Activated naive CD4-positive, alpha-beta T cell treated with anti-CD3 and anti-CD28 coated beads, Interleukin-2, amount 50 U/mL, for 24 hours (primary cell): ENCODE data around the gene ZNF586.
"Not testable (repeated sequence)": the region's sequence is repeated elsewhere in the genome, so short reads cannot be mapped to it uniquely, and the experiment has no call there.

ENCODE experiments used
- H3K27ac Mint-ChIP-seq: one replicate; pipeline ENCODE4 v1.8.0; 2021; ENCODE audit warnings: mild to moderate bottlenecking, mixed read lengths
- H3K27me3 Mint-ChIP-seq: one replicate; pipeline ENCODE4 v1.8.0; 2021; ENCODE audit warnings: mixed read lengths
- H3K36me3 Mint-ChIP-seq: one replicate; pipeline ENCODE4 v1.8.0; 2021; ENCODE audit warnings: mixed read lengths
- H3K4me1 Mint-ChIP-seq: one replicate; pipeline ENCODE4 v1.8.0; 2021; ENCODE audit warnings: mixed read lengths
- H3K4me3 Mint-ChIP-seq: one replicate; pipeline ENCODE4 v1.8.0; 2021; ENCODE audit warnings: mild to moderate bottlenecking, mixed read lengths
- H3K9me3 Mint-ChIP-seq: one replicate; pipeline ENCODE4 v1.8.0; 2021; ENCODE audit warnings: mixed read lengths

The ZNF586 gene

GRCh38 chr19:57813919-57814504 is 44.5 kb downstream of the ZNF586 start:
- peaks cover 57% of the 10 kb centered on the region for H3K4me1 Mint-ChIP-seq
- H3K9me3 Mint-ChIP-seq, result no peaks in the 10 kb centered on the region
- peaks cover 12% of the 10 kb centered on the region for H3K36me3 Mint-ChIP-seq
- H3K4me3 Mint-ChIP-seq, result peak overlapping the region; percentile 96
- H3K27ac Mint-ChIP-seq, result peak overlapping the region; percentile 98
- no peaks in the 10 kb centered on the region for H3K27me3 Mint-ChIP-seq

- H3K9me3 Mint-ChIP-seq, result no peaks in the 10 kb centered on the region
- H3K4me1 Mint-ChIP-seq, result peaks cover 58% of the 10 kb centered on the region
- peak within 1 kb of the TSS; percentile 98 for H3K27ac Mint-ChIP-seq
- peak within 1 kb of the TSS; percentile 96 for H3K4me3 Mint-ChIP-seq
- H3K36me3 Mint-ChIP-seq, result peaks cover 11% of the 10 kb centered on the region
- H3K27me3 Mint-ChIP-seq, result no peaks in the 10 kb centered on the region
Observed at GRCh38 chr19:57814505-57815246, 45.2 kb downstream of the ZNF586 start, which contains the start of gene ZNF552. Gene ZNF552 (minus strand): TSS chr19:57814913. CDS start chr19:57814743, 170 bp downstream.

- H3K9me3 Mint-ChIP-seq, result no peaks in the 10 kb centered on the region
- peak overlapping the region; percentile 96 for H3K4me3 Mint-ChIP-seq
- no peaks in the 10 kb centered on the region for H3K27me3 Mint-ChIP-seq
- H3K4me1 Mint-ChIP-seq, result peaks cover 61% of the 10 kb centered on the region
- peak overlapping the region; percentile 98 for H3K27ac Mint-ChIP-seq
- peaks cover 9% of the 10 kb centered on the region for H3K36me3 Mint-ChIP-seq
Observed at GRCh38 chr19:57815247-57816075, 46.0 kb downstream of the ZNF586 start.

- H3K4me1 Mint-ChIP-seq, result peaks cover 68% of the 10 kb centered on the region
- H3K9me3 Mint-ChIP-seq, result no peaks in the 10 kb centered on the region
- H3K27me3 Mint-ChIP-seq, result no peaks in the 10 kb centered on the region
- no peak overlapping the region for H3K4me3 Mint-ChIP-seq
- peaks cover 11% of the 10 kb centered on the region for H3K36me3 Mint-ChIP-seq
- H3K27ac Mint-ChIP-seq, result no peak overlapping the region
Observed at GRCh38 chr19:57816652-57817051, 47.2 kb downstream of the ZNF586 start.

- H3K4me1 Mint-ChIP-seq, result peaks cover 65% of the 10 kb centered on the region
- H3K4me3 Mint-ChIP-seq, result peak overlapping the region; percentile 99
Observed at GRCh38 chr19:57817976-57818375, 48.5 kb downstream of the ZNF586 start.

GRCh38 chr19:57818378-57818777 is 48.9 kb downstream of the ZNF586 start:
- H3K4me3 Mint-ChIP-seq, result peak overlapping the region; percentile 99
- H3K36me3 Mint-ChIP-seq, result peaks cover 14% of the 10 kb centered on the region
- peaks cover 65% of the 10 kb centered on the region for H3K4me1 Mint-ChIP-seq

More at GRCh38 chr19:57817976-57818375, 48.5 kb downstream of the ZNF586 start:
- no peaks in the 10 kb centered on the region for H3K27me3 Mint-ChIP-seq
- no peak overlapping the region for H3K27ac Mint-ChIP-seq
- H3K36me3 Mint-ChIP-seq, result peaks cover 14% of the 10 kb centered on the region
- no peaks in the 10 kb centered on the region for H3K9me3 Mint-ChIP-seq

GRCh38 chr19:57819475-57820148 is 50.1 kb downstream of the ZNF586 start:
- Mint-ChIP-seq H3K4me1 (peaks cover 66% of the 10 kb centered on the region), H3K9me3 (no peaks in the 10 kb centered on the region), H3K27me3 (no peaks in the 10 kb centered on the region), H3K27ac (peak overlapping the region; percentile 94), H3K4me3 (peak overlapping the region; percentile 99), H3K36me3 (peaks cover 14% of the 10 kb centered on the region)

More at GRCh38 chr19:57818378-57818777, 48.9 kb downstream of the ZNF586 start:
- no peak overlapping the region for H3K27ac Mint-ChIP-seq
- no peaks in the 10 kb centered on the region for H3K9me3 Mint-ChIP-seq
- no peaks in the 10 kb centered on the region for H3K27me3 Mint-ChIP-seq

GRCh38 chr19:57820599-57820998 is 51.1 kb downstream of the ZNF586 start:
- Mint-ChIP-seq H3K9me3 (no peaks in the 10 kb centered on the region), H3K36me3 (peaks cover 14% of the 10 kb centered on the region), H3K27me3 (no peaks in the 10 kb centered on the region), H3K27ac (no peak overlapping the region), H3K4me1 (peaks cover 61% of the 10 kb centered on the region), H3K4me3 (peak overlapping the region; percentile 99)

- H3K9me3 Mint-ChIP-seq, H3K27ac Mint-ChIP-seq, H3K27me3 Mint-ChIP-seq: not testable (repeated sequence)
- Mint-ChIP-seq H3K36me3 (peaks cover 17% of the 10 kb centered on the region), H3K4me1 (peaks cover 61% of the 10 kb centered on the region), H3K4me3 (peak overlapping the region; percentile 99)
Observed at GRCh38 chr19:57821095-57821494, 51.6 kb downstream of the ZNF586 start.

- peaks cover 61% of the 10 kb centered on the region for H3K4me1 Mint-ChIP-seq
Observed at GRCh38 chr19:57821501-57821900, 52.0 kb downstream of the ZNF586 start.

GRCh38 chr19:57823155-57823554 is 53.7 kb downstream of the ZNF586 start:
- Mint-ChIP-seq H3K4me3 (peak overlapping the region; percentile 64), H3K36me3 (peaks cover 27% of the 10 kb centered on the region), H3K27ac (peak overlapping the region; percentile 55), H3K4me1 (peaks cover 70% of the 10 kb centered on the region)
- not testable (repeated sequence) for H3K27me3 Mint-ChIP-seq, H3K9me3 Mint-ChIP-seq

More at GRCh38 chr19:57821501-57821900, 52.0 kb downstream of the ZNF586 start:
- Mint-ChIP-seq H3K4me3 (peak overlapping the region; percentile 99), H3K36me3 (peaks cover 18% of the 10 kb centered on the region)
- not testable (repeated sequence) for H3K27ac Mint-ChIP-seq, H3K27me3 Mint-ChIP-seq, H3K9me3 Mint-ChIP-seq

- Mint-ChIP-seq H3K4me1 (peaks cover 66% of the 10 kb centered on the region), H3K27ac (peak overlapping the region; percentile 55)
- H3K27me3 Mint-ChIP-seq, result not testable (repeated sequence)
Observed at GRCh38 chr19:57823608-57824007, 54.1 kb downstream of the ZNF586 start.

GRCh38 chr19:57825511-57825910 is 56.0 kb downstream of the ZNF586 start:
- Mint-ChIP-seq H3K27ac (no peak overlapping the region), H3K4me3 (no peak overlapping the region), H3K4me1 (peaks cover 68% of the 10 kb centered on the region), H3K9me3 (no peaks in the 10 kb centered on the region), H3K27me3 (no peaks in the 10 kb centered on the region), H3K36me3 (peaks cover 30% of the 10 kb centered on the region)

More at GRCh38 chr19:57823608-57824007, 54.1 kb downstream of the ZNF586 start:
- not testable (repeated sequence) for H3K9me3 Mint-ChIP-seq
- Mint-ChIP-seq H3K4me3 (peak overlapping the region; percentile 30), H3K36me3 (peaks cover 27% of the 10 kb centered on the region)

- H3K27ac Mint-ChIP-seq, result no peak overlapping the region
- H3K36me3 Mint-ChIP-seq, result peaks cover 21% of the 10 kb centered on the region
- H3K4me3 Mint-ChIP-seq, result no peak overlapping the region
- no peaks in the 10 kb centered on the region for H3K27me3 Mint-ChIP-seq
- peaks cover 52% of the 10 kb centered on the region for H3K4me1 Mint-ChIP-seq
- no peaks in the 10 kb centered on the region for H3K9me3 Mint-ChIP-seq
Observed at GRCh38 chr19:57829316-57829715, 59.8 kb downstream of the ZNF586 start.

GRCh38 chr19:57830071-57830602 is 60.7 kb downstream of the ZNF586 start, which contains the start of gene ZNF587B:
Gene ZNF587B (plus strand): TSS chr19:57830299. CDS start chr19:57830529, 230 bp downstream.
- Mint-ChIP-seq H3K27ac (no peak within 1 kb of the TSS), H3K27me3 (no peaks in the 10 kb centered on the region), H3K9me3 (no peaks in the 10 kb centered on the region), H3K4me3 (no peak within 1 kb of the TSS), H3K4me1 (peaks cover 48% of the 10 kb centered on the region), H3K36me3 (peaks cover 19% of the 10 kb centered on the region)
